Naive thymus-derived CD4-positive, alpha-beta T cell (primary cell): Measurements from ENCODE around the gene GOSR1. TPM values are rescaled to one million over a fixed set of nuclear protein-coding genes. Genes with fewer than 3 reads are reported as not detected.
"Not testable (repeated sequence)": the region's sequence is repeated elsewhere in the genome, so short reads cannot be mapped to it uniquely, and the experiment has no call there.

Experiments
- ATAC-seq: fragments of 150-1000 bp; cut with Tn5 transposase; 2 replicates; pipeline ENCODE4 v1.10.0; 2021; ENCODE audit warnings: mild to moderate bottlenecking, moderate library complexity
- CTCF ChIA-PET: fragments of 350-600 bp; sonication (Branson Sonifier 250); formaldehyde crosslinking; loops from one replicate; lab custom pipeline; 2021; ENCODE audit warnings: antibody characterized with exemption; lab: Charles Lee
- POLR2A ChIA-PET: fragments of 350-600 bp; sonication (Branson Sonifier 250); formaldehyde crosslinking; loops from one replicate; lab custom pipeline; 2021; ENCODE audit warnings: antibody characterized with exemption, inconsistent platforms; lab: Charles Lee
- DNase-seq, 9 donors: peaks; one replicate each; pipeline versions ENCODE4 v3.0.0 to v3.0.0-alpha.2; 2020 to 2022; ENCODE audit warnings: mixed read lengths in 1 of 9
- H3K27ac ChIP-seq: one replicate; pipeline ENCODE4 v1.7.0; 2013; ENCODE audit warnings: mild to moderate bottlenecking, low read depth, low read length, moderate library complexity
- H3K27me3 ChIP-seq, 2 donors: one replicate each; pipeline ENCODE4 v1.7.0; 2013; ENCODE audit warnings: low read length in 2 of 2, mild to moderate bottlenecking in 2 of 2, moderate library complexity in 2 of 2; ENCODE audit not compliant: control insufficient read depth in 2 of 2, insufficient read depth in 2 of 2
- H3K36me3 ChIP-seq, 3 experiments: 1 replicate in 2 of 3; 2 replicates in 1 of 3; pipeline ENCODE4 v1.7.0; 2013; ENCODE audit warnings: low read length in 3 of 3, mild to moderate bottlenecking in 3 of 3, moderate library complexity in 1 of 3; ENCODE audit not compliant: insufficient read depth in 3 of 3, control insufficient read depth in 2 of 3
- H3K4me1 ChIP-seq, 2 donors: one replicate each; pipeline ENCODE4 v1.7.0; 2013; ENCODE audit warnings: low read length in 2 of 2, mild to moderate bottlenecking in 2 of 2, moderate library complexity in 1 of 2; ENCODE audit not compliant: control insufficient read depth in 2 of 2, insufficient read depth in 2 of 2
- H3K4me3 ChIP-seq: 2 replicates; pipeline ENCODE4 v1.7.0; 2013; ENCODE audit warnings: mild to moderate bottlenecking, low read length
- H3K9me3 ChIP-seq, 3 experiments: 1 replicate in 2 of 3; 2 replicates in 1 of 3; pipeline ENCODE4 v1.7.0; 2013; ENCODE audit warnings: low read length in 3 of 3; ENCODE audit not compliant: control insufficient read depth in 2 of 3
- H3K27ac Mint-ChIP-seq, 9 donors: one replicate each; pipeline ENCODE4 v1.8.0; 2020 to 2022; ENCODE audit warnings: mixed read lengths in 9 of 9, mild to moderate bottlenecking in 8 of 9, moderate library complexity in 5 of 9, inconsistent platforms in 2 of 9
- H3K27me3 Mint-ChIP-seq, 5 donors: one replicate each; pipeline ENCODE4 v1.8.0; 2021 to 2022; ENCODE audit warnings: mixed read lengths in 5 of 5, mild to moderate bottlenecking in 1 of 5
- H3K36me3 Mint-ChIP-seq, 5 donors: one replicate each; pipeline ENCODE4 v1.8.0; 2020 to 2022; ENCODE audit warnings: mixed read lengths in 5 of 5, mild to moderate bottlenecking in 3 of 5, inconsistent platforms in 1 of 5
- H3K4me1 Mint-ChIP-seq, 7 donors: one replicate each; pipeline ENCODE4 v1.8.0; 2020 to 2022; ENCODE audit warnings: mixed read lengths in 7 of 7, mild to moderate bottlenecking in 3 of 7, inconsistent platforms in 1 of 7
- H3K4me3 Mint-ChIP-seq, 10 donors: one replicate each; pipeline ENCODE4 v1.8.0; 2020 to 2022; ENCODE audit warnings: mild to moderate bottlenecking in 10 of 10, mixed read lengths in 10 of 10, moderate library complexity in 6 of 10, inconsistent platforms in 2 of 10
- H3K9me3 Mint-ChIP-seq, 11 donors: one replicate each; pipeline ENCODE4 v1.8.0; 2020 to 2022; ENCODE audit warnings: mixed read lengths in 11 of 11, mild to moderate bottlenecking in 4 of 11, inconsistent platforms in 1 of 11, moderate library complexity in 1 of 11
- intact Hi-C, 2 donors: fragments of 100-400 bp; cut with micrococcal nuclease; formaldehyde crosslinking; loops; one replicate each; pipeline ENCODE4 v1.15.1; 2023
- polyA plus RNA-seq, 2 donors: library from polyadenylated mRNA; unstranded; fragments of 300-500 nt; fragmentation: Illumina TruSeq; gene quantifications; one replicate each; pipeline ENCODE4 v1.2.3, GENCODE V29; 2021
- total RNA-seq, 6 experiments: library from RNA in 5 of 6; stranded (reverse) in 5 of 6; gene quantifications; 1 replicate in 5 of 6; 2 replicates in 1 of 6; pipeline ENCODE4 v1.2.3 and lab custom pipeline; 2021 to 2026

Gene GOSR1
- total and polyA plus RNA-seq, 7 experiments from 2014 or later, result 45.1 to 70.8 (median 62.9) TPM

DNA sequence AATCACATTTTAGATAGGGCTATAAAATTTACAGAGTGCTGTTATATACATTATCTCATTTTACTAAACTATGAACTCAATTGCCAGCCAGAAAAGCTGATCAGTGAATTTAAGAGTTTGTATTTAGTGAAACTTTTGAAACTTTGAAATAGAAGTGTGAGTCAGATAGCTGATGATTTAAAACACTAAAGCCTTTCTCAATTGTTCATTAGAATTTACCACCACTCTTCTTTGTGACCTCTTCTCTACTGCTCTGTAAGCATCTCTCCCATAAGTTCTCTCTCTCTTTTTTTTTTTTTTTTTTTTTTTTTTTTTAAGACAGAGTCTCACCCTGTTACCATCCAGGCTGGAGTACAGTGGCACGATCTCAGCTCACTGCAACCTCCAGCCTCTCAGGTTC is 43.7 kb downstream of the GOSR1 start:
- Histone ChIP-seq H3K27me3 (no peaks in the 10 kb centered on the region), H3K36me3 (peaks cover 0 to 35% (median 9%) of the 10 kb centered on the region in 3 experiments), H3K9me3 (no peaks in the 10 kb centered on the region), H3K4me1 (no peaks in the 10 kb centered on the region), H3K27ac (no peak overlapping the region), H3K4me3 (no peak overlapping the region)
- DNase-seq, result no peak
- ATAC-seq, result no peak
- intact Hi-C loops, result no loop called here
- Mint-ChIP-seq H3K27ac (peak overlapping the region in 1 of 9 donors; percentile 25), H3K36me3 (peaks cover 8 to 47% (median 37%) of the 10 kb centered on the region in 5 donors), H3K4me1 (peaks cover 0 to 10% (median 0%) of the 10 kb centered on the region in 7 donors), H3K9me3 (peaks cover 0 to 6% (median 0%) of the 10 kb centered on the region in 11 donors), H3K27me3 (no peaks in the 10 kb centered on the region), H3K4me3 (no peak overlapping the region)
- CTCF ChIA-PET, result interaction anchor here (0.7 kb wide), 1 partner anchor 377 kb away, joined by 6 read pairs; no protein-coding TSS in a partner anchor
- POLR2A ChIA-PET, result no interaction called here

DNA sequence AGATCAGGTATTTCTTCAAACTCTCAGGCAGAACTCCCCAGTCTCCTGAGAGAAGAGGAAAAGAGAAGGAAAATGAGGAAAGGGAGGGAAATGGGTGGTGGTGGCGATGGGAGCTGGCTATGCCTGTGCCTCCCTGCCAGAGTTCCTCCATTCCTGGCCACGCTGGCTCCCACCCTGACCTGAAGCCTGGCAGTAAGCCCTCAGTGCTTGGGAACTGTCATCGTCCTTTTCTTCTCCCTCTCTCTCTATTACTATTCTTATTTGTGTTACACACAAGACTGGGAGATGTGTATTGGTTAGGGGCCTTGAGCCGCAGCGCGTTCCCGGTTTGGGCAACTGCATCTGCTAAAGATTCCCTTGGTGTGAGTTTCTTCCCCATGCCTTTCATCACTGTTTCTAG is 44.6 kb downstream of the GOSR1 start:
- Mint-ChIP-seq H3K36me3 (peaks cover 8 to 47% (median 37%) of the 10 kb centered on the region in 5 donors), H3K9me3 (peaks cover 0 to 6% (median 0%) of the 10 kb centered on the region in 11 donors), H3K27ac (peak overlapping the region in 1 of 9 donors; percentile 40), H3K4me1 (peaks cover 0 to 9% (median 0%) of the 10 kb centered on the region in 7 donors), H3K27me3 (no peaks in the 10 kb centered on the region), H3K4me3 (no peak overlapping the region)
- Histone ChIP-seq H3K27ac (no peak overlapping the region), H3K4me1 (no peaks in the 10 kb centered on the region), H3K27me3 (no peaks in the 10 kb centered on the region), H3K9me3 (no peaks in the 10 kb centered on the region), H3K36me3 (peaks cover 0 to 35% (median 9%) of the 10 kb centered on the region in 3 experiments), H3K4me3 (no peak overlapping the region)
- no peak for ATAC-seq
- ChIA-PET CTCF (no interaction called here), POLR2A (no interaction called here)
- DNase-seq, result no peak
- intact Hi-C loops, result no loop called here

DNA sequence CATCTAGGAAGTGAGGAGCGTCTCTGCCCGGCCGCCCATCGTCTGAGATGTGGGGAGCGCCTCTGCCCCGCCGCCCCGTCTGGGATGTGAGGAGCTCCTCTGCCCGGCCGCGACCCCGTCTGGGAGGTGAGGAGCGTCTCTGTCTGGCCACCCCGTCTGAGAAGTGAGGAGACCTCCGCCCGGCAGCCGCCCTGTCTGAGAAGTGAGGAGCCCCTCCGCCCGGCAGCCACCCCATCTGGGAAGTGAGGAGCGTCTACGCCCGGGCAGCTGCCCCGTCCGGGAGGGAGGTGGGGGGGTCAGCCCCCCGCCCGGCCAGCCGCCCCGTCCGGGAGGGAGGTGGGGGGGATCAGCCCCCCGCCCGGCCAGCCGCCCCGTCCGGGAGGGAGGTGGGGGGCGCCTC is 46.0 kb downstream of the GOSR1 start:
- H3K4me3 ChIP-seq, H3K27ac ChIP-seq, POLR2A ChIA-PET, H3K9me3 ChIP-seq, CTCF ChIA-PET, DNase-seq, H3K4me3 Mint-ChIP-seq, intact Hi-C loops, H3K27me3 Mint-ChIP-seq, H3K4me1 ChIP-seq, ATAC-seq, H3K4me1 Mint-ChIP-seq, H3K9me3 Mint-ChIP-seq, H3K27ac Mint-ChIP-seq, H3K27me3 ChIP-seq: not testable (repeated sequence)
- H3K36me3 ChIP-seq, result peaks cover 0 to 28% (median 9%) of the 10 kb centered on the region in 3 experiments
- peaks cover 8 to 38% (median 26%) of the 10 kb centered on the region in 5 donors for H3K36me3 Mint-ChIP-seq

DNA sequence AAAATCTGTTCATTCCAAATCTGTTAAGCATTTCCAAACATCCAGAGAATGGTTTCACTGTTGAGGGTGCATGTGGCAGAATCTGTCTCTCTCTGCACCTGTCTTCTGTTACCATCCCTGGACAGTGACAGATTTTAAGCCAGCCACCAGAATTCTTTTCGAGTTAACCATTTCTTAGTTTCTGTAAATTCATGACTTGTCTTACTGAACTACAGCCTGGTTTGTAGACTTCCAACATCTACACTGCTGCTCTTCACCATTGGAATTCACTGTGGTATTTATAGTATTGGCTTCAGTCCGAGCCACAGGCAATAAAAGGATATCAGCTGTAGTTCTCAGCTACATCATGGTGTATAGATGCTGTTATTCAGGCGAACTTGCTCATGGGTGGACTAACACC is 47.6 kb downstream of the GOSR1 start:
- no peak for DNase-seq
- Mint-ChIP-seq H3K4me1 (peaks cover 0 to 4% (median 0%) of the 10 kb centered on the region in 7 donors), H3K27me3 (no peaks in the 10 kb centered on the region), H3K4me3 (no peak overlapping the region), H3K9me3 (peaks cover 0 to 6% (median 0%) of the 10 kb centered on the region in 11 donors), H3K27ac (peak overlapping the region in 1 of 9 donors; percentile 23), H3K36me3 (peaks cover 8 to 34% (median 26%) of the 10 kb centered on the region in 5 donors)
- ChIA-PET CTCF (no interaction called here), POLR2A (interaction anchor here (0.5 kb wide), 1 partner anchor 325 kb away, joined by 3 read pairs; no protein-coding TSS in a partner anchor)
- no peak for ATAC-seq
- H3K9me3 ChIP-seq, result no peaks in the 10 kb centered on the region
- H3K4me3 ChIP-seq, result no peak overlapping the region
- peaks cover 0 to 23% (median 4%) of the 10 kb centered on the region in 3 experiments for H3K36me3 ChIP-seq
- H3K4me1 ChIP-seq, result no peaks in the 10 kb centered on the region
- no peak overlapping the region for H3K27ac ChIP-seq
- H3K27me3 ChIP-seq, result no peaks in the 10 kb centered on the region
- intact Hi-C loops, result no loop called here

DNA sequence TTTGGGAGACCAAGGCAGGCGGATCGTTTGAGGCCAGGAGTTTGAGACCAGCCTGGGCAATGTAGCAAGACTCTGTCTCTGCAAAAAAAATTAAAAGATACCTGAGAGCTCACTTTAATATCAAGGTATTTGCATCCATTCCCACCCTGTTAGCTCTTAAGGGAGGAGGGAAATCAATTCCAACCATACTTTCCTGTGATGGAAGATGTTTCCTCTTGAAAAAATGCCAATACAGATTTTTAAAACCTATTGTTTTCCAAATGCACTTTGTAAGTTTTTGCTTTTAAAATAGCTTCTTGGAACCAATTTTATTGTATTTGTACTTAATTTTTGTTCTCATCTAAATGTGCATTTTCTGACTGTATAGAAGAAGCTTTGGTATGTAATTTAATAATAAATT is 49.2 kb downstream of the GOSR1 start:
- ATAC-seq (no peak), DNase-seq (no peak)
- Histone ChIP-seq H3K36me3 (peaks cover 0 to 21% (median 4%) of the 10 kb centered on the region in 3 experiments), H3K4me1 (no peaks in the 10 kb centered on the region), H3K9me3 (no peaks in the 10 kb centered on the region), H3K27ac (no peak overlapping the region), H3K4me3 (no peak overlapping the region), H3K27me3 (no peaks in the 10 kb centered on the region)
- ChIA-PET CTCF (no interaction called here), POLR2A (no interaction called here)
- H3K4me3 Mint-ChIP-seq, result no peak overlapping the region
- peaks cover 0 to 6% (median 0%) of the 10 kb centered on the region in 11 donors for H3K9me3 Mint-ChIP-seq
- intact Hi-C loops, result no loop called here
- H3K4me1 Mint-ChIP-seq, result peaks cover 0 to 4% (median 0%) of the 10 kb centered on the region in 7 donors
- peaks cover 8 to 22% (median 21%) of the 10 kb centered on the region in 5 donors for H3K36me3 Mint-ChIP-seq
- H3K27me3 Mint-ChIP-seq, result no peaks in the 10 kb centered on the region
- H3K27ac Mint-ChIP-seq, result no peak overlapping the region

DNA sequence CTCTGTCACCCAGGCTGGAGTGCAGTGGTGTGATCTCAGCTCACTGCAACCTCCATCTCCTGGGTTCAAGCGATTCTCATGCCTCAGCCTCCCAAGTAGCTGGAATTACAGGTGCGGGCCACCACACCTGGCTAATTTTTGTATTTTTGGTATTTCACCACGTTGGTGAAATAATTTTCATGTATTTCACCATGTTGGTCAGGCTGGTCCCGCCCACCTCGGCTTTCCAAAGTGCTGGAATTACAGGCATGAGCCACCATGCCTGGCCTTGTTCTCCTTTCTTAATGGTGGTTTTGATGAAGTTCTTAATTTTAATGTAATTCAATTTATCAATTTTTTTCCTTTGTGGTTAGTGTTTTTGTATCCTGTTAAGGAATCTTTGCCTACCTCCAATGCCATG is 51.5 kb downstream of the GOSR1 start:
- POLR2A ChIA-PET, ATAC-seq, intact Hi-C loops, H3K27me3 ChIP-seq, H3K4me3 Mint-ChIP-seq, H3K4me1 Mint-ChIP-seq, H3K36me3 ChIP-seq, H3K27me3 Mint-ChIP-seq, H3K36me3 Mint-ChIP-seq, DNase-seq, H3K27ac ChIP-seq, H3K9me3 ChIP-seq, H3K4me3 ChIP-seq, H3K4me1 ChIP-seq, H3K9me3 Mint-ChIP-seq: not testable (repeated sequence)
- H3K27ac Mint-ChIP-seq, result peak overlapping the region in 1 of 9 donors; percentile 36
- CTCF ChIA-PET, result interaction anchor here (0.6 kb wide), 1 partner anchor 13 kb away, joined by 3 read pairs; no protein-coding TSS in a partner anchor
